H9 (cell line): ENCODE measurements around the gene LRRC7. TPM values are rescaled to one million over a fixed set of nuclear protein-coding genes. Genes with fewer than 3 reads are reported as not detected.

Experiments used
- DNase-seq: peaks from one replicate; pipeline ENCODE4 v3.0.0-alpha.2; 2017
- H2AFZ ChIP-seq: one replicate; pipeline ENCODE4 v1.6.1; 2013; ENCODE audit warnings: mild to moderate bottlenecking, low read length, control low read depth, moderate library complexity
- H2AK5ac ChIP-seq: 2 replicates; pipeline ENCODE4 v1.6.1; 2013; ENCODE audit warnings: low read length, control low read depth, mixed read lengths; ENCODE audit not compliant: insufficient read length
- H2BK120ac ChIP-seq: one replicate; pipeline ENCODE4 v1.6.1; 2013; ENCODE audit warnings: low read depth, mild to moderate bottlenecking, low read length, control low read depth, inconsistent platforms; ENCODE audit not compliant: poor library complexity, severe bottlenecking
- H2BK12ac ChIP-seq: 2 replicates; pipeline ENCODE4 v1.6.1; 2013; ENCODE audit warnings: low read length, control low read depth, mixed read lengths, low read depth; ENCODE audit not compliant: insufficient read length
- H2BK15ac ChIP-seq: 2 replicates; pipeline ENCODE4 v1.6.1; 2013; ENCODE audit warnings: low read depth, low read length, control low read depth
- H2BK20ac ChIP-seq: one replicate; pipeline ENCODE4 v1.6.1; 2013; ENCODE audit warnings: low read depth, mild to moderate bottlenecking, low read length, control low read depth, inconsistent platforms; ENCODE audit not compliant: poor library complexity, severe bottlenecking
- H2BK5ac ChIP-seq: 2 replicates; pipeline ENCODE4 v1.6.1; 2013; ENCODE audit warnings: low read length, control low read depth, mixed read lengths; ENCODE audit not compliant: insufficient read length
- H3K14ac ChIP-seq: 2 replicates; pipeline ENCODE4 v1.6.1; 2013; ENCODE audit warnings: low read length, control low read depth; ENCODE audit not compliant: insufficient read depth
- H3K18ac ChIP-seq: 2 replicates; pipeline ENCODE4 v1.6.1; 2013; ENCODE audit warnings: low read depth, mild to moderate bottlenecking, mixed read lengths, low read length, control low read depth; ENCODE audit not compliant: insufficient read length
- H3K23ac ChIP-seq: 2 replicates; pipeline ENCODE4 v1.6.1; 2013; ENCODE audit warnings: low read length, control low read depth, mixed read lengths, low read depth; ENCODE audit not compliant: insufficient read length
- H3K23me2 ChIP-seq: 2 replicates; pipeline ENCODE4 v1.6.1; 2013; ENCODE audit warnings: low read depth, mild to moderate bottlenecking, mixed read lengths, low read length, control low read depth; ENCODE audit not compliant: insufficient read length, poor library complexity, severe bottlenecking
- H3K27ac ChIP-seq: 2 replicates; pipeline ENCODE4 v1.5.1; 2013; ENCODE audit warnings: low read length, control low read depth, mixed read lengths, low read depth; ENCODE audit not compliant: insufficient read length
- H3K27me3 ChIP-seq: 2 replicates; pipeline ENCODE4 v1.6.1; 2013; ENCODE audit warnings: low read length, control low read depth, inconsistent platforms; ENCODE audit not compliant: insufficient read depth
- H3K4ac ChIP-seq: 2 replicates; pipeline ENCODE4 v1.6.1; 2013; ENCODE audit warnings: low read depth, mild to moderate bottlenecking, control low read depth, inconsistent platforms, low read length, moderate library complexity
- H3K4me1 ChIP-seq: 2 replicates; pipeline ENCODE4 v1.6.1; 2013; ENCODE audit warnings: low read length, control low read depth, inconsistent platforms; ENCODE audit not compliant: insufficient read depth
- H3K4me2 ChIP-seq: 2 replicates; pipeline ENCODE4 v1.6.1; 2013; ENCODE audit warnings: low read length, control low read depth, mixed read lengths; ENCODE audit not compliant: insufficient read length, insufficient read depth
- H3K56ac ChIP-seq: 2 replicates; pipeline ENCODE4 v1.6.1; 2013; ENCODE audit warnings: low read depth, mild to moderate bottlenecking, mixed read lengths, low read length, control low read depth; ENCODE audit not compliant: insufficient read length
- H3K79me1 ChIP-seq: 2 replicates; pipeline ENCODE4 v1.6.1; 2013; ENCODE audit warnings: low read depth, mild to moderate bottlenecking, moderate library complexity, low read length, control low read depth, inconsistent platforms; ENCODE audit not compliant: insufficient read depth, poor library complexity, severe bottlenecking
- H3K79me2 ChIP-seq: 2 replicates; pipeline ENCODE4 v1.6.1; 2013; ENCODE audit warnings: low read length, control low read depth, inconsistent platforms; ENCODE audit not compliant: insufficient read depth
- H3K9ac ChIP-seq: 2 replicates; pipeline ENCODE4 v1.6.1; 2013; ENCODE audit warnings: low read length, control low read depth, mixed read lengths; ENCODE audit not compliant: insufficient read length; ENCODE audit errors: extremely low read depth
- H3K9me3 ChIP-seq: one replicate; pipeline ENCODE4 v1.6.1; 2013; ENCODE audit warnings: low read depth, low read length, inconsistent platforms; ENCODE audit not compliant: control insufficient read depth
- H3T11ph ChIP-seq: one replicate; pipeline ENCODE4 v1.6.1; 2013; ENCODE audit warnings: mild to moderate bottlenecking, low read length, control low read depth, inconsistent platforms
- H4K20me1 ChIP-seq: one replicate; pipeline ENCODE4 v1.6.1; 2013; ENCODE audit not compliant: control insufficient read depth, insufficient read length, insufficient read depth
- H4K5ac ChIP-seq: 2 replicates; pipeline ENCODE4 v1.6.1; 2013; ENCODE audit warnings: low read depth, mild to moderate bottlenecking, mixed read lengths, low read length, control low read depth; ENCODE audit not compliant: insufficient read length
- H4K8ac ChIP-seq: replicated peaks from 2 replicates; pipeline ENCODE4 v1.6.1; 2013; ENCODE audit warnings: low read length, control low read depth, mixed read lengths, low read depth; ENCODE audit not compliant: insufficient read length
- H4K91ac ChIP-seq: 2 replicates; pipeline ENCODE4 v1.6.1; 2013; ENCODE audit warnings: low read depth, mild to moderate bottlenecking, moderate library complexity, mixed read lengths, low read length, control low read depth; ENCODE audit not compliant: insufficient read length
- H3K27ac Mint-ChIP-seq, 3 experiments: 2 replicates in 2 of 3; 3 replicates in 1 of 3; pipeline ENCODE4 v1.8.0; 2020 to 2021; ENCODE audit warnings: mixed read lengths in 3 of 3, mild to moderate bottlenecking in 1 of 3, moderate library complexity in 1 of 3
- H3K27me3 Mint-ChIP-seq: 2 replicates; pipeline ENCODE4 v1.8.0; 2021; ENCODE audit warnings: low read depth, mild to moderate bottlenecking, moderate library complexity, mixed read lengths
- H3K36me3 Mint-ChIP-seq, 3 experiments: 2 replicates in 2 of 3; 3 replicates in 1 of 3; pipeline ENCODE4 v1.8.0; 2020 to 2021; ENCODE audit warnings: low read depth in 3 of 3, mixed read lengths in 3 of 3; ENCODE audit not compliant: insufficient read depth in 1 of 3
- H3K4me1 Mint-ChIP-seq, 2 experiments: 2 replicates each; pipeline ENCODE4 v1.8.0; 2020; ENCODE audit warnings: mixed read lengths in 2 of 2
- H3K4me3 Mint-ChIP-seq, 2 experiments: 2 replicates in 1 of 2; 3 replicates in 1 of 2; pipeline ENCODE4 v1.8.0; 2020 to 2021; ENCODE audit warnings: mild to moderate bottlenecking in 2 of 2, mixed read lengths in 2 of 2, moderate library complexity in 1 of 2
- H3K9me3 Mint-ChIP-seq, 2 experiments: 2 replicates in 1 of 2; 3 replicates in 1 of 2; pipeline ENCODE4 v1.8.0; 2020; ENCODE audit warnings: mild to moderate bottlenecking in 2 of 2, mixed read lengths in 2 of 2, moderate library complexity in 1 of 2
- CTCF ChIP-seq: fragments of 200-600 bp; sonication (generic); conservative IDR thresholded peaks from 3 replicates; pipeline ENCODE4 v1.8.0; 2021; ENCODE audit warnings: antibody characterized with exemption, mild to moderate bottlenecking
- WGBS: extraction: QIAGEN DNeasy Blood & Tissue Kit; methylation state at CpG from one replicate; pipeline ENCODE4 v1.1.7; 2013; ENCODE audit warnings: missing lambda C conversion rate, low lambda C conversion rate, mixed read lengths; ENCODE audit not compliant: insufficient read length; ENCODE audit errors: extremely low coverage; 5-methylcytosine and 5-hydroxymethylcytosine counted together
- total RNA-seq: library from RNA; stranded (reverse); gene quantifications from 2 replicates; pipeline ENCODE4 v1.2.1, GENCODE V29; 2021

Gene LRRC7
- total RNA-seq, 1 experiment from 2014 or later = not detected

- no peak overlapping the region for H3K27ac Mint-ChIP-seq
These were observed 586.0 kb downstream of the LRRC7 start for GRCh38 chr1:70153739-70154138.

More at GRCh38 chr1:70153739-70154138, 586.0 kb downstream of the LRRC7 start:
- Histone ChIP-seq H2BK120ac (no peak overlapping the region), H2AK5ac (no peak overlapping the region), H3K56ac (no peak overlapping the region), H4K8ac (no peak overlapping the region), H3K4me2 (no peak overlapping the region), H3K4ac (no peak overlapping the region), H3K14ac (no peak overlapping the region), H3K27me3 (no peaks in the 10 kb centered on the region), H3K27ac (no peak overlapping the region), H3K18ac (no peak overlapping the region), H3T11ph (no peak overlapping the region), H2BK20ac (no peak overlapping the region), H3K9me3 (no peaks in the 10 kb centered on the region), H3K9ac (no peak overlapping the region), H2BK12ac (no peak overlapping the region), H4K91ac (no peak overlapping the region), H4K20me1 (no peaks in the 10 kb centered on the region), H3K23me2 (no peaks in the 10 kb centered on the region), H4K5ac (no peak overlapping the region), H3K79me1 (no peaks in the 10 kb centered on the region), H2AFZ (no peak overlapping the region), H2BK15ac (no peak overlapping the region), H3K4me1 (no peaks in the 10 kb centered on the region), H3K79me2 (no peaks in the 10 kb centered on the region), H3K23ac (no peak overlapping the region), H2BK5ac (no peak overlapping the region)
- peaks cover 0 to 6% (median 4%) of the 10 kb centered on the region in 3 experiments; a peak in 2 of 7 replicates for H3K36me3 Mint-ChIP-seq
- WGBS = no CpG with 5 or more reads among the region's 3 CpGs
- no peak for DNase-seq
- H3K27me3 Mint-ChIP-seq = no peaks in the 10 kb centered on the region
- no peak; the same call in 2 of the 3 replicates for TF ChIP-seq CTCF
- H3K9me3 Mint-ChIP-seq = no peaks in the 10 kb centered on the region
- no peaks in the 10 kb centered on the region for H3K4me1 Mint-ChIP-seq
- H3K4me3 Mint-ChIP-seq = no peak overlapping the region
